Measurements from ENCODE around the gene TRDN. TPM values are rescaled to one million over a fixed set of nuclear protein-coding genes. Genes with fewer than 3 reads are reported as not detected.
"Not testable (repeated sequence)": the region's sequence is repeated elsewhere in the genome, so short reads cannot be mapped to it uniquely, and the experiment has no call there.

The TRDN gene
- total and polyA plus RNA-seq, 4 donors = 0.04 to 0.11 (median 0.05) TPM; not detected in 1

DNA sequence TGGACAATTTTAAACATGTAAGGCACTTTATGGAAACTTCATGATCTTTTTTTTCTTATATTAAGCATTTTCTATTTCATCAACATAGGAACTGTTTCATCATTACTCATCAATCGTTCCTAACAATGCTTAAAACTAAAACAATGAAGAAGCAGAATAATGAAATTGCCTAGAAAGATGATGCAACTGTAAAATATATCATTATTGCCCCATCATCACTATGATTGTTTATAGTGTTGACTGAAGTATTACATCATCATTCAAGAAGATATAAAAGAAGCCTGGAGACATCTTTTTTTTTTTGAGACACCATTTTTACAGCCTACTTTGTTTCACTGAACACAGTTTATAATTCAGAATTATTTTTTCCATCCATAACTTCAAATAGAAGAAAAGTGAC, 147.2 kb downstream of the TRDN start:
- Histone ChIP-seq H3K36me3 (ENCODE audit: control insufficient read depth in 4 of 4, insufficient read depth in 4 of 4, low read length in 4 of 4) (no peaks in the 10 kb centered on the region), H3K27me3 (ENCODE audit: control insufficient read depth in 3 of 3, insufficient read depth in 3 of 3, low read length in 2 of 3) (no peaks in the 10 kb centered on the region), H3K9me3 (ENCODE audit: control insufficient read depth in 4 of 4, insufficient read depth in 3 of 4, low read length in 3 of 4) (no peaks in the 10 kb centered on the region), H3K9ac (ENCODE audit: insufficient read depth in 1 of 2, low read length in 2 of 2) (no peak overlapping the region), H3K4me1 (ENCODE audit: control insufficient read depth in 5 of 5, insufficient read depth in 5 of 5, low read length in 5 of 5) (no peaks in the 10 kb centered on the region), H3K4me3 (no peak overlapping the region), H3K27ac (ENCODE audit: low read depth in 1 of 2, low read length in 1 of 2) (no peak overlapping the region)
- ATAC-seq (ENCODE audit: insufficient read depth, low FRiP score) (no peak), DNase-seq (no peak)
- TF ChIP-seq, protein P1, sequence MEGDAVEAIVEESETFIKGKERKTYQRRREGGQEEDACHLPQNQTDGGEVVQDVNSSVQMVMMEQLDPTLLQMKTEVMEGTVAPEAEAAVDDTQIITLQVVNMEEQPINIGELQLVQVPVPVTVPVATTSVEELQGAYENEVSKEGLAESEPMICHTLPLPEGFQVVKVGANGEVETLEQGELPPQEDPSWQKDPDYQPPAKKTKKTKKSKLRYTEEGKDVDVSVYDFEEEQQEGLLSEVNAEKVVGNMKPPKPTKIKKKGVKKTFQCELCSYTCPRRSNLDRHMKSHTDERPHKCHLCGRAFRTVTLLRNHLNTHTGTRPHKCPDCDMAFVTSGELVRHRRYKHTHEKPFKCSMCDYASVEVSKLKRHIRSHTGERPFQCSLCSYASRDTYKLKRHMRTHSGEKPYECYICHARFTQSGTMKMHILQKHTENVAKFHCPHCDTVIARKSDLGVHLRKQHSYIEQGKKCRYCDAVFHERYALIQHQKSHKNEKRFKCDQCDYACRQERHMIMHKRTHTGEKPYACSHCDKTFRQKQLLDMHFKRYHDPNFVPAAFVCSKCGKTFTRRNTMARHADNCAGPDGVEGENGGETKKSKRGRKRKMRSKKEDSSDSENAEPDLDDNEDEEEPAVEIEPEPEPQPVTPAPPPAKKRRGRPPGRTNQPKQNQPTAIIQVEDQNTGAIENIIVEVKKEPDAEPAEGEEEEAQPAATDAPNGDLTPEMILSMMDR (IDR thresholded peaks at IDR 0.05; ENCODE audit: control extremely low read depth, extremely low read depth) = no peak
- 58 to 76% methylated on average over 1 of the region's 1 CpG for WGBS, 2 donors

- H3K27me3 ChIP-seq (ENCODE audit: control insufficient read depth in 3 of 3, insufficient read depth in 3 of 3, low read length in 2 of 3) = no peaks in the 10 kb centered on the region
- no peaks in the 10 kb centered on the region for H3K36me3 ChIP-seq (ENCODE audit: control insufficient read depth in 4 of 4, insufficient read depth in 4 of 4, low read length in 4 of 4)
- ATAC-seq (ENCODE audit: insufficient read depth, low FRiP score) (no peak), DNase-seq (no peak)
- no peak overlapping the region for H3K9ac ChIP-seq (ENCODE audit: insufficient read depth in 1 of 2, low read length in 2 of 2)
- no peaks in the 10 kb centered on the region for H3K4me1 ChIP-seq (ENCODE audit: control insufficient read depth in 5 of 5, insufficient read depth in 5 of 5, low read length in 5 of 5)
- no peak overlapping the region for H3K27ac ChIP-seq (ENCODE audit: low read depth in 1 of 2, low read length in 1 of 2)
- H3K4me3 ChIP-seq = no peak overlapping the region
- WGBS, 2 donors = 47 to 68% methylated on average over 1 of the region's 1 CpG
- TF ChIP-seq, protein P1 (IDR thresholded peaks at IDR 0.05; ENCODE audit: control extremely low read depth, extremely low read depth) = no peak
- no peaks in the 10 kb centered on the region for H3K9me3 ChIP-seq (ENCODE audit: control insufficient read depth in 4 of 4, insufficient read depth in 3 of 4, low read length in 3 of 4)
These were observed 155.8 kb downstream of the TRDN start for GRCh38 chr6:123480986-123481385.

GRCh38 chr6:123472025-123472702, 164.6 kb downstream of the TRDN start:
- not testable (repeated sequence) for H3K27me3 ChIP-seq (ENCODE audit: control insufficient read depth in 3 of 3, insufficient read depth in 3 of 3, low read length in 2 of 3); H3K9me3 ChIP-seq (ENCODE audit: control insufficient read depth in 4 of 4, insufficient read depth in 3 of 4, low read length in 3 of 4); H3K4me3 ChIP-seq; DNase-seq; H3K27ac ChIP-seq (ENCODE audit: low read depth in 1 of 2, low read length in 1 of 2); H3K4me1 ChIP-seq (ENCODE audit: control insufficient read depth in 5 of 5, insufficient read depth in 5 of 5, low read length in 5 of 5); H3K9ac ChIP-seq (ENCODE audit: insufficient read depth in 1 of 2, low read length in 2 of 2); ATAC-seq (ENCODE audit: insufficient read depth, low FRiP score); H3K36me3 ChIP-seq (ENCODE audit: control insufficient read depth in 4 of 4, insufficient read depth in 4 of 4, low read length in 4 of 4)
- WGBS, 2 donors = 90 to 94% methylated on average over 26 to 29 of the region's 29 CpGs

GRCh38 chr6:123467392-123467791, 169.4 kb downstream of the TRDN start:
- no peaks in the 10 kb centered on the region for H3K9me3 ChIP-seq (ENCODE audit: control insufficient read depth in 4 of 4, insufficient read depth in 3 of 4, low read length in 3 of 4)
- no peak overlapping the region for H3K9ac ChIP-seq (ENCODE audit: insufficient read depth in 1 of 2, low read length in 2 of 2)
- no peaks in the 10 kb centered on the region for H3K27me3 ChIP-seq (ENCODE audit: control insufficient read depth in 3 of 3, insufficient read depth in 3 of 3, low read length in 2 of 3)
- H3K27ac ChIP-seq (ENCODE audit: low read depth in 1 of 2, low read length in 1 of 2) = no peak overlapping the region
- 72 to 77% methylated on average over 2 of the region's 2 CpGs for WGBS, 2 donors
- no peak for DNase-seq
- H3K4me3 ChIP-seq = no peak overlapping the region
- TF ChIP-seq, protein P1 (IDR thresholded peaks at IDR 0.05; ENCODE audit: control extremely low read depth, extremely low read depth) = no peak
- peaks cover 0 to 5% (median 0%) of the 10 kb centered on the region in 4 donors for H3K36me3 ChIP-seq (ENCODE audit: control insufficient read depth in 4 of 4, insufficient read depth in 4 of 4, low read length in 4 of 4)
- no peak for ATAC-seq (ENCODE audit: insufficient read depth, low FRiP score)
- peaks cover 0 to 9% (median 0%) of the 10 kb centered on the region in 5 donors for H3K4me1 ChIP-seq (ENCODE audit: control insufficient read depth in 5 of 5, insufficient read depth in 5 of 5, low read length in 5 of 5)

Data from lung (tissue), 12 donors.